NCI-H1930 (cell line): ENCODE data around the gene CREM.

Experiments used
- DNase-seq, 2 experiments: peaks; one replicate each; lab custom pipeline; 2025; lab: John Stamatoyannopoulos, UW

The CREM gene

DNA sequence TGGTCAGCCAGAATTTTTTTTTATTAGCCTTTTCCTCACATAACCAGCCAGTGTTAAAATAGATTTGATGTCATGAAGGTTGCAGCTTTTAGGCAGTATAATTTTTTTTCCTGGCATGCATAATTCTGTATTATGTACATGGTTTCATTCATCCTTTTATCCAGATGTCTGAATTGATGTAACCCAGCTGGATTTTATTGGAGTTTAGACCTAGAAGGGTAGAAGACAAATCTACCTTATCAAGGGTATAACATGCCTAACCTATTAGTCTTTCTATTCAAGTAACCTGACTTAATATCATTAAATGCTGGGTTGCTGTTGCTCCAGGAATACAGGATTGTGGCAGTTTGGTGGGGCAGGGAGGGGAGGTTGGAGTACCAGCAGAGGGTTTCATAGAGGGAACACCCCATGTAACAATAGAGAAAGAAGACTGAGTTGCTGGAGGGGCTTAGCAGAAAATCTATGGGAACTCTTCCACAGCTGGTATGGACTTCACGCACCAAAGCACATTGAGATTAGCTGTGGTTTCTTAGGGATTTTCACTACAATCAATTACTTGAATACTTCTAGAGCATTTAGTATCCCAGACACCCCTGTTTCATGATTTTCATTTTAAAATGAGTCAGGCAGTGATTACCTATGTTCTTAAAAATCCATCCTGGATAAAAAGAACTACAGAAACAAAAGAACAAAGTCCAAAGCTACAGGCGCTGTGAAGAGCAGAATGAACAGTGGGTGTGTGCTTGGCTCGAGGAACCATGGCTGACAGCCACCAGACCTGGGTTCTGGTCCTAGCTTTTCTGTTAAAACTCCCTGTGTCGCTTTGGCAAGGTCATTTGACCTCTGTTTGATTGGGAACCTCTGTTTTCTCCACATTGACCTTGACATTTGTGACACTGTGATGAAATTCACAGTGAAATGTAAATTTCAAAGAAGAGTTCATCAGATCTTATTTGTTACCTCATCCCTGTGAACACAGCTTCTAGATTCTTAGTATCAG is 93.5 kb downstream of the CREM start:
- DNase-seq = no peak

DNA sequence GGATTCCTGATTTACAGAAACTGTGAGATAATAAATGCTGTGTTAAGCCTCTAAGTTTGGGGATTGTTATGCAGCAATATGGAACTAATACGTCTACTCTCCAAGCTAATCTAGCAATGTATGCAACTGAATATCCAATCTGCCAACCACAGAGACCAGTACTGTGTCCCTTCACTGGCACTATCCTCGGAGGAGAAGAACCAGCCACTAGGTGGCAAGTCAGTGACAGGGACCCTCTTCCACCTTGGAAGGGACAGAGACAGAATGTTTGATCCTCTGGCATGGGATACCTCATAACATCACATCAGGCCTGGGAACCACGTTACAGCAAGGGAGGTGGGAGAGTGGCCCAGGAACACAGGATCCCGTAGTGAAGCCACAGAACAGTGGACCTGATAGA is 96.4 kb downstream of the CREM start:
- no peak for DNase-seq

DNA sequence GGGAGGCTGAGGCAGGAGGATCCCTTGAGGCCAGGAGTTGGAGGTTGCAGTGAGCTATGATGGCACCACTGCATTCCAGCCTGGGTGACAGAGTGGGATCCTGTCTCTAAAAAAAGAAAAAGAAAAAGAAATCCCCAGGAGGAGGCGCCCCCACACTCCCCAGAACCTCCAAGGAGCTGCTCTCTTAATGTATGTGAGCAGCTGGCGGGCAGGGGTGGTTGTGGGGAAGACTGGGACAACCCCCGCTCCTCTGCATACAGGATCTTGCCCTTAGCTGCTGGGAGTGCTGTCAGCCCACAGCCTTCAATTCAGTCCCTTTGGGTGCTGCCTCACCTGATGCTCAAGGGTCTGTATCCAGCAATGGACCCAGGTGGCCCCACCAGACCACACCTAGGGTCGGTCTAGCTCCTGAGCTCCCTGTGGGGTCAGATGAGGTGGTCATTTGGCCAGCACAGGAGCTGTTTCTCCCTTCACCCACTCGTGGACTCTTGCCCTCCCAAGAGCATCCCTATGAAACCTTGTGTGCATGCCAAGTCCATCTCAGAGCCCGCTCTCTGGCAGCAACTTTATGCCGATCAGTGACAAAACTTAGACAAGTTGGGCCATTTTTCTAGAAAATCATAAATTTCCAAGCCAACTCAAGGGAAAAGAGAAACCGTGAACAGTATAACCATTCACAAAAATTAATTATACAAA is 97.5 kb downstream of the CREM start:
- no peak for DNase-seq

DNA sequence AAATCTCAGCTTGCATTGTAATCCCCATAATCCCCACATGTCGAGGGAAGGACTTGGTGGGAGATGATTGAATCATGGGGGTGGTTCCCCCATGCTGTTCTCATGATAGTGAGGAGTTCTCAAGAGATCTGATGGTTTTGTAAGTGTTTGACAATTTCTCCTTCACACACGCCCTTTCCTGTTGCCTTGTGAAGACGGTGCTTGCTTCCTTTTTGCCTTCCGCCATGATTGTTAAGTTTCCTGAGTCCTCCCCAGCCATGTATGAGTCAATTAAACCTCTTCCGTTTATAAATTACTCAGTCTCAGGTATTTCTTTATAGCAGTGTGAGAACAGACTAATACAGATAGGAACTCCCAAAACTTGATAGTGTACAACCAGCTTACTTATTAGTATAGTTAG is 98.6 kb downstream of the CREM start:
- no peak for DNase-seq

DNA sequence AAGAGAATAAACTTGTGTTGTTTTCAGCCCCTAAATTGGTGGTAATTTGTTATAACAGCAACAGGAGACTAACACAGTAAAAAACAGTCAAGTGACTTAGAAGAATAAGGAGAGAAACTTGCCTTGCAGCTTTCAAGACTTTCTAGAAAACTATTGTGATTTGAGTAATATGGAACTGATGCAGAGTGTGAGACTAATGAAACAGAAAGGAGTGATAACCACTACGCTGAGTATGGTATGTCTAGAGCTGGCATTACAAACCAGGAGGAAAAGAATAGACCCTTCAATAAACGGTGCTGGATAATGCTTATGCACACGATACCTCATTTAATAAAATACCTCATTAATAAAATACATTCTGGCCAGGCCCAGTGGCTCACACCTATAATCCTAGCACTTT is 99.9 kb downstream of the CREM start:
- no peak for DNase-seq

DNA sequence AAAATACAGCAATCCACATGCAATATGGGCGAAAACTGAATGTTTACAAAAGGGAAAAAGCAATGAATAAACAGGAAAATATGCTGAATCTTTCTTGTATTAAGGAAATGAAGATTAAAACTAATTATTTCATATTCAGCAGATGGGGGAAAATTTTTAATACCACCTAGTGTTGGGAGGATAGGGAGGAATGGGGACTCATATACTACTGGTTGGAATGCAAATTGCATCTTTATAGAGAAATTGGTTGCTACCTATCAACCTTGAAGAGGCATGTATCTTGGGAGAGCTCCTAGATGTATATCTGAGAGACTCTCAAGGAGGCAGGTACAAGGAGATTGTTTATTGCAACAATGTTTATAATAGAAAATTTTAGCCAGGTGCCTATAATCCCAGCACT is 101.4 kb downstream of the CREM start:
- DNase-seq = no peak

DNA sequence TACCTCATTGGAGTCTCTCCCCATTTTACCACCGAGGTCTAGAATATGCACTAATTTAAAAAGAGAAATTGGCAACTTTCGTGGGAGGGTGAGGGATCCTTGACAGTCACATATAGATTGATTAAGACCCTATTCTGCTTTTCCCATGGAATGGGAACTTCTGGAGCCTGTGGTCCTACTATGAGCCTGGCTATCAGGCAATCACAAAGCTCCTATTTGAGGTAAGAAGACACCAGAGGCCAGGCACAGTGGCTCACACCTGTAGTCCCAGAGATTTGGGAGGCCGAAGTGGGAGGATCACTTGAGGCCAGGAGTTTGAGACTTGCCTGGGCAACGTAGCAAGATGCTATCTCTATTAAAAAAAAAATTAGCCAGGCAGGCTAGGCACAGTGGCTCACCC is 105.0 kb downstream of the CREM start:
- no peak for DNase-seq

DNA sequence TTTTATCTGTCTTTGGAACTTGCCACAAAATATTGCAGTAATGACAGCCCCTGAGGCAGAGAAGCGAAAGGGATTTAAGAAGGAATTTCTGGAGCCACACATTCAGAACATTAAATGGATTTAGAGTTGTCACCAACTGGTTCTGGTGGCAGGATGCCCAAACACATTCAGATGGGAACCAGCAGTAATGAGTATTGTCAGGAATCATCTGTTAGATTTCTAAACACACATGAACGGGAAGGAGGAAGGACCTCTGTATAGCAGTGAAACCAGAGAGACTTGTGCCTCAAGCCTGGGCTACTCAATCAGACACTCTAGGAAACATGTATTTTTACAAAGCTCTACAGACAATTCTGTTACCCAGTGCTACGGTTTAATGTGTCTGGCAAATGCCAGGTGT is 105.9 kb downstream of the CREM start:
- no peak for DNase-seq

DNA sequence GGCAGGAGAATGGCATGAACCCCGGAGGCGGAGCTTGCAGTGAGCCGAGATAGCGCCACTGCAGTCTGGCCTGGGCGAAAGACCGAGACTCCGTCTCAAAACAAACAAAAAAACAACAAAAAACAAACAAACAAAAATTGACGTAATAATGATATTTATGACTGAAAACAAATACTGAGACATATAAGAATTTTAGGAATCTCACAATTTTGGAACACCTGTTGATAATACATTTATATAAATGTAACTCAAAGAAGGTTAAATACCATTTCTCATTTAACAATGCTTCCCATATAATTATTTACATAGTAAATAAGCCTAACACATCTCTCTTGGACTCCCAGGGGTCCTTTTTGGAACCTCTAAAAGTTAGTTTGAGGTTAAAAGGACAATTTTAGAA is 107.4 kb downstream of the CREM start:
- DNase-seq = no peak

DNA sequence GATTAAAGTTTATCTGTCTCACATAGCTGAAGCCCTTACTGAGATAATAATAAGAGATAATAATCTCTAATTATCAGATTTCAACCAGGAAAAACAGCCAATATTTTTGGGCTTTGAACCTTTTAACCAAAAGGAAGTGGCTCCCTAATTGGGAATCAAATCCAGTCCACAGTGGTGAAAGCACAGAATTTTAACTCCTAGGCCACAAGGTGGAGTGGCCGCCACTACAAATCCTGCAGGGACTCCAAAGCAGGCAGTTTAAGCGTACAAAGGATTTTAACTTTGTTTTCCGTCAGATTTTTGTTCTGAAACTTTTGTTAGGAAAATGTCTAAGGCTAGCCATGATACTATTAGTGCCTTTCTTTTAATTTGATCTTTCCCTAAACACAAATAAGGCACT is 110.1 kb downstream of the CREM start:
- DNase-seq = no peak

DNA sequence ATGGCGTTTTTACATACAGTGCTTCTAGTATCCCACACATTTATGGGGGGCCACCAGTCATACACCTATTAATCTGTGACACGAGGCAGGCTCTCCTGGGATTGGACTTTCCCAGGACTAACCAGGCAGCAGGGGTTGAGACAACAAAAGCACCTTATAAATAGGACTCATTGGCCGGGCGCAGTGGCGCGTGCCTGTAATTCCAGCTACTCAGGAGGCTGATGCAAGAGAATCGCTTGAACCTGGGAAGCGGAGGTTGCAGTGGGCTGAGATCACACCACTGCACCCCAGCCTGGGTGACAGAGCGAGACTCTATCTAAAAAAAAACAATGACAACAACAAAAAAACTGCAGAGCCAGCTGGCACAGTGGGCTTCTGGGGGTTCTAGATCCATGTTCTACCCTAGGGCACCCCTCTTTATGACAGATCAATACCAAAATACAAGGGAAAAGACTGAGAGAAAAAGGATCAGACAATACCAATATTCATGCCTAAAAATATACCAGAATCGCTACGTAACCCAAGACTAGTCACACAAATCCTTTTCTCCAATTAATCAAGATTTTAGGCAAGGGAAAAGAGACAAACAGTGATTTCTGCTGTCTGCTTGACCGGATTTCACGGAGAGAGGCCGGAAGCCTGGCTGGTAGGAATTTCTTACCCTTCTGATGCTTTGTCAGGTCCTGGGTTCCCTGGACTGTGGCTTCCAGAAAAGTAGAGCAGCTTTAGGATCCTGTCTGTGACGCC is 111.3 kb downstream of the CREM start:
- DNase-seq = no peak

DNA sequence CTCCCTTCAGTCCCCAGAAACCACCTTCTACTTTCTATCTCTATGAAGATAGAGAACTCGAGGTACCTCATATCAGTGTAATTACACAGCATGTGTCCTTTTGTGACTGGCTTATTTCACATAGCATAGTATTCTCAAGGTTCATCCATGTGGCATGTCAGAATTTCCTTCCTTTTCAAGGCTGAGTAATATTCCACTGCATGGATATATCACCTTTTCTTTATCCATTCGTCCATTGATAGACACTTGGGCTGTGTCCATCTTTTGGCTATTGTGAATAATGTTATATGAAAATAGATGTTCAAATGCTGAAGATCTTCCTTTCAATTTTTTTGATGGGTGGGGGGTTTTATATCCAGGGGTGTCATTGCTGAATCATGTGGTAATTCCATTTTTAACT is 117.9 kb downstream of the CREM start:
- DNase-seq = no peak

DNA sequence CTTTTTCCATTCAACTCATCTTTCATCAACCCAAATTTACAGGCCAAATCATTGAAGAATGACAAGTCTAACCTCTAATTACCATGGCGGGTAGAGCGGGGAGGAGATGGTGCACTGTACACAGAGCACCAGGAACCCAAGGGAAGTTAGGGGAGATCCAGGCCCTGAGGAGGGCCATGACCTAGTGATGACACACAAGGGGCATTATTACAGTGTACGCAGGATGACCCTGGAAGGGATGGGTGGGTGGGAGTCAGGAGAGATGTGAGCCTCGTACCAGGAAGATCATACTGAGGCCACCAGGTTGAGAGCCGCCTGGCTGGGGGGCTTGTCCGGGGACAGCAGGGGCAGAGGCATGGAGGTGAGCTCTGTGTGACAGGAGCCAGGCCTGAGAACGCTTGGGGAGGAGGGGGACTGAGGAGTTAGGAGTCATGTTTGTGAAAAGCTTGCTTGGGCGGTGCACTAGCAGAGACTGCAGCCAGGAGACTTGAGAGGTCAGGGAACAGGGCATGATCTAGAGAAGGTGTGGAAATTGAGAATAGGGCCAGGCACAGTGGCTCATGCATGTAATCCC is 120.2 kb downstream of the CREM start:
- no peak for DNase-seq

DNA sequence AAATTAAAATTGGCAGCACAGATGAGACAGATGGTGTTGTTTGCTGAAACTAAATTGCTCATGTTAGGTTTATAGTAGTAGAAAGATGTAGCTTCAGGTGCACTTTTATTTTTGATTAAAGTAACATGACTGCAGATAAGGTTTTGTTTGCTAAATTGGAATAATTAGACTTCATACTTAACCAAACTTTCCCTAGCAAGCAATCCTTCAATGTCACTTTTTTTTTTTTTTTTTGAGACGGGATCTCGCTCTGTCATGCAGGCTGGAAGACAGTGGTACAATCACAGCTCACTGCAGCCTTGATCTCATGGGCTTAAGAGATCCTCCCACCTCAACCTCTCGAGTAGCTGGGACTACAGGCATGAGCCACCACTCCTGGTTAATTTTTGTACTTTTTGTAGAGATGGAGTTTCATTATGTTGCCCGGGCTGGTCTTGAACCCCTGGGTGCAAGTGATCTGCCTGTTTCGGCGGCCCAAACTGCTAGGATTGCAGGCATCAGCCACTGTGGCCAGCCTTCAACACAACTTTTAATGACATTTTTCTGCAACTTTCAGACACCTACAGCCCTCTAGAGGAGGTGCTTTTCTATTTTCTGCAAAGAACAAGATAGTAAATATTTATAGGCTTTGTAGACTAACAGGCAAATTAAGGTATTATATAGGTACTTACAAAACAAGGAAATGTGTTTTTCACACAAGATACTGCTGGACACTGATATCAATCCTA is 124.9 kb downstream of the CREM start:
- DNase-seq = no peak

DNA sequence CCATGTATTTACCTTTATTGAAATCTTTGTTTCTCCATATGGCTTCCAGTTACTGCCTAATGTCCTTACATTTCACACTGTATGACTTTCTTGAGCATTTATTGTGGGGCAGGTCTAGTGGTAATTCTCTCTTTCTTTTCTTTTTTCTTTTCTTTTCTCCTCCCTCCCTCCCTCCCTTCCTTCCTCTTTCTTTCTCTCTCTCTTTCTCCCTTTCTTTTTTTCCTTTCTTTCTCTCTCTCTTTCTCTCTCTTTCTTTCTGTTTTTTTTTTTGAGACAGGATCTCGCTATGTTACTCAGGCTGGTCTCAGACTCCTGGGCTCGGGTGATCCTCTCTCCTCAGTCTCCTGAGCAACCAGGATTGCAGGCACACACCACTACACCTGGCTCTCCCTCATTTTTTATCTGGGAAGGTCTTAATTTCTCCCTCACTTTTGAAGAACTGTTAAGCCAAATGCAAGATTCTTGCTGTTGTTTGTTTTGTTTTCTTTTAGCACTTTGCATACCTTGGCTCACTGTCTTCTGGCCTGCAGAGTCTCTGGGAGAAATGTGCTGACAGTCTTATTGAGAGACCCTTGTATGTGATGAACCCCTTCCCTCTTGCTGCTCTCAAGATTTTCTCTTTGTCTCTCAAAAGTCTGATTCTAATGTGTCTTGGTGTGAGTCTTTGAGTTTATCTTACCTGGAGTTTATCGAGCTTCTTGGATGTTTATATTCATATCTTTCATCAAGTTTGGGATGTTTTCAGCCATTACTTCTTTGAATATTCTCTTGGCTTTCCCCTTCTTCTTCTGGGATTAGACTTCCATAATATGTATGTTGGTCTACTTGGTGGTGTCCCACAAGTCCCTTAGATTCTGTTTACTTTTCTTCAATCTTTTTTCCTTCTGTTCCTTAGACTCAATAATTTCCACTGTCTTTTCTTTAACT is 130.7 kb downstream of the CREM start:
- no peak for DNase-seq

DNA sequence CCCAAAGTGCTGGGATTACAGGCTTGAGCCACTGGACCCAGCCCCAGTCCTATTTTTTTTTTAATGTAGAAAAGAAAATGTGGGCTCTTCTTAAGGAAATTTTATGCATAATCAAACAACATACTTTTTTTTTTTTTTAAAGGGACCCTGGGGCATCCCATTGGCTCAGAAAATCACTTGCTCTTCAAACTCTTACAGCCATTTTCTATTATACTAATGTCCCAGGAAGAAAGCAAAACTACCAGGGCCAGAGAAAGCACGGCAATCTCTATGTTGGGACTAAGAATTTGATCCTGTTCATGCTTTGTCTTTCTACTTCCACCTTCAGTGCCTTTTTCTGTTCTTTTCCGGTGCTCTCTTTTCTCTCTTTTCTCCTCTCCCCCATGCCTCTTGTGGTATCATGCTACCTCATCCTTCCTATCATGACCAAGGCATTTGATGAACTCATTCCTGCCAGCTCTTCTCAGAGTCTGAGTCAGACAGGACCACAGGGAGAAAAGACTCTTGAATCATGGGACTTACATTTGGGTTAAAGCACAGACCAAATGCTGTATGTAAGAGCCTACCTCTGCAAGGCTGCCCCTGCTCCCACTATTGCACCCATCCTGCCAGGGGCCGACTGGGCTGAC is 133.2 kb downstream of the CREM start:
- DNase-seq = no peak

DNA sequence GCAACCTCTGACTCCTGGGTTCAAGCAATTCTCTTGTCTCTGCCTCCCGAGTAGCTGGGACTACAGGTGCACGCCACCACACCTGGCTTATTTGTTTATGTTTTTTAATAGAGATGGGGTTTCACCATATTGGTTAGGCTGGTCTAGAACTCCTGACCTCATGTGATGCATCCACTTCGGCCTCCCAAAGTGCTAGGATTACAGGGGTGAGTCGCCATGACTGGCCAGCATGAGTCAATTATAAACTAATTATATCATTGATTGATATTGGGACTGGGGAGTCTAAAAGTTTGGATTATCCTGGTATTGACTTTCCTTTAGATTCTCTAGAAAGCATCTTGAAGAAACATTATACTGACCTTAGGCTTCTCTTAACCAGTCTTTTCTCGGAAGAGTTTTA is 135.8 kb downstream of the CREM start:
- DNase-seq = no peak
